PFSK-1 (cell line): ENCODE results near the gene DYNC1H1.

Source experiments
- FOXP2 ChIP-seq: optimal IDR thresholded peaks from 2 replicates; pipeline ENCODE3; 2011; ENCODE audit warnings: borderline replicate concordance, control low read depth, inconsistent platforms; ENCODE audit not compliant: insufficient read depth; ENCODE audit errors: extremely low read length, extremely low read depth
- POLR2AphosphoS5 ChIP-seq: IDR thresholded peaks from 2 replicates; pipeline ENCODE4 v1.6.1; 2012; ENCODE audit warnings: low read depth, mild to moderate bottlenecking, control low read depth, low read length, moderate library complexity
- SIN3A ChIP-seq: IDR thresholded peaks from 2 replicates; pipeline ENCODE4 v1.6.1; 2012; ENCODE audit warnings: mild to moderate bottlenecking, low read length, moderate library complexity, borderline replicate concordance; ENCODE audit not compliant: insufficient read depth
- TAF1 ChIP-seq: IDR thresholded peaks from 2 replicates; pipeline ENCODE4 v1.6.1; 2012; ENCODE audit warnings: low read length, control low read depth, borderline replicate concordance; ENCODE audit not compliant: insufficient read depth
- TF ChIP-seq, protein P1 (sequence below), 2 experiments: IDR thresholded peaks; 2 replicates each; pipeline versions ENCODE4 v1.6.1 to v1.8.0; 2011 to 2012; ENCODE audit warnings: low read depth in 2 of 2, low read length in 2 of 2, control low read depth in 1 of 2, inconsistent platforms in 1 of 2, mild to moderate bottlenecking in 1 of 2, moderate library complexity in 1 of 2; ENCODE audit not compliant: insufficient read depth in 1 of 2

DYNC1H1 gene

DNA sequence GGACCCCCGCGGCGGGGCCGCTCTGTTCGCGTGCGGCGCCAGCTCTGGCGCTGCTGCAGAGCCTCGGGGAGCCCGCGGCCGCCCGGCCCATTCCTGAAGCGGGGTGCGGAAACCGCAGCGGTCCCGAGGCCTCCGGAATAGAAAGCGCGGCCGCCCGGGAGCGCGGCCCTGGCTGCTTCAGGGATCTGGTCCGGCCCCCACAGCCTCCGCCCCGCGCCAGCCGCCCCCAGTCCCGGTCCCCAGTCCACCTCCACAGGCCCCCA lies 122.3 kb downstream of the DYNC1H1 start:
- TF ChIP-seq POLR2AphosphoS5 (no peak), SIN3A (no peak), TAF1 (no peak), FOXP2 (no peak)
- TF ChIP-seq, protein P1, sequence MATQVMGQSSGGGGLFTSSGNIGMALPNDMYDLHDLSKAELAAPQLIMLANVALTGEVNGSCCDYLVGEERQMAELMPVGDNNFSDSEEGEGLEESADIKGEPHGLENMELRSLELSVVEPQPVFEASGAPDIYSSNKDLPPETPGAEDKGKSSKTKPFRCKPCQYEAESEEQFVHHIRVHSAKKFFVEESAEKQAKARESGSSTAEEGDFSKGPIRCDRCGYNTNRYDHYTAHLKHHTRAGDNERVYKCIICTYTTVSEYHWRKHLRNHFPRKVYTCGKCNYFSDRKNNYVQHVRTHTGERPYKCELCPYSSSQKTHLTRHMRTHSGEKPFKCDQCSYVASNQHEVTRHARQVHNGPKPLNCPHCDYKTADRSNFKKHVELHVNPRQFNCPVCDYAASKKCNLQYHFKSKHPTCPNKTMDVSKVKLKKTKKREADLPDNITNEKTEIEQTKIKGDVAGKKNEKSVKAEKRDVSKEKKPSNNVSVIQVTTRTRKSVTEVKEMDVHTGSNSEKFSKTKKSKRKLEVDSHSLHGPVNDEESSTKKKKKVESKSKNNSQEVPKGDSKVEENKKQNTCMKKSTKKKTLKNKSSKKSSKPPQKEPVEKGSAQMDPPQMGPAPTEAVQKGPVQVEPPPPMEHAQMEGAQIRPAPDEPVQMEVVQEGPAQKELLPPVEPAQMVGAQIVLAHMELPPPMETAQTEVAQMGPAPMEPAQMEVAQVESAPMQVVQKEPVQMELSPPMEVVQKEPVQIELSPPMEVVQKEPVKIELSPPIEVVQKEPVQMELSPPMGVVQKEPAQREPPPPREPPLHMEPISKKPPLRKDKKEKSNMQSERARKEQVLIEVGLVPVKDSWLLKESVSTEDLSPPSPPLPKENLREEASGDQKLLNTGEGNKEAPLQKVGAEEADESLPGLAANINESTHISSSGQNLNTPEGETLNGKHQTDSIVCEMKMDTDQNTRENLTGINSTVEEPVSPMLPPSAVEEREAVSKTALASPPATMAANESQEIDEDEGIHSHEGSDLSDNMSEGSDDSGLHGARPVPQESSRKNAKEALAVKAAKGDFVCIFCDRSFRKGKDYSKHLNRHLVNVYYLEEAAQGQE (IDR thresholded peaks at IDR 0.05; ENCODE audit: insufficient read depth in 1 of 2, low read depth in 2 of 2, low read length in 2 of 2): no peak

DNA sequence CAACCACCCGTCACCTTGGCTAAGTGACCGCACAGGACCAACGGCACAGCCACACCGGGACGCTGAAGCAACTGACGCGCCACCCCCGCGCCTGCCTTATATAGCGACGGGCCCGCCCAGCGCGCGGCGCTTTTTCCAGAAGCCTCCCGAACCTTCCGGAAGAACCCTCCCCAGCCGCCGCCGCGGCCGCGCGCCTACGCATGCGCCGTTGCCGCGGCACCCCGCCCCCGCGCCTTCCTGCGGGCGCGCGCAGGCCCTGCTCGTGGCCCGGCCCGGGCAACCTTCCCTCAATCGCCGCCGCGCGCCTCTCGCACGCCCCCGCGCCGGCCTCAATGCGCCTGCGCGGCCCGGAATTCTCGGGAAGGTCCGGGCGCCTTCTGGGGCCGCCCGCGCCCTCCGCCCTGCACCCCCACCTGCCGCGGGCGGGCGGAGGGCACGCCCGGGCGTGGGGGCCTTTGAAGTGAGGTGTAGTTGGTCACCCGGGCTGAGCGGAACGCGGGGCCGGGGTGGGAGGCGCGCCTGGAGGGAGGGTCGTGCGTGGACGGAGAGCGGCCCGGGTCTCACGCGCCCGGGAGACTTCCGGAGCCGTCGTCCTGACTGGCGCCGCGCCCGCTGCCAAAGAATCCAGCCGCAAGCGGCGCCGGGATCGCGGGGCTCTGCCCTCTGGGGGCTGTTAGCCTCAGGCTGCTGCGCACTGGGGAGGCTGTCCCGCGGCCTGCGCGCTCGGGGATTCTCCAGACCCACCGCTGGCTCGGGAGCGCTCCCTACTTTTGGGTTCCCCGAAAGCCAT lies 122.8 kb downstream of the DYNC1H1 start, which contains the start of gene HSP90AA1:
TSS of gene HSP90AA1 (minus strand) at position 73 of the 790 bp plus-strand sequence. CDS start 666 bp downstream, outside the sequence.
- peak; percentile 91 for TF ChIP-seq POLR2AphosphoS5
- no peak for TF ChIP-seq FOXP2
- TF ChIP-seq TAF1: peak; percentile 67; the same call in 1 of the 2 replicates

DNA sequence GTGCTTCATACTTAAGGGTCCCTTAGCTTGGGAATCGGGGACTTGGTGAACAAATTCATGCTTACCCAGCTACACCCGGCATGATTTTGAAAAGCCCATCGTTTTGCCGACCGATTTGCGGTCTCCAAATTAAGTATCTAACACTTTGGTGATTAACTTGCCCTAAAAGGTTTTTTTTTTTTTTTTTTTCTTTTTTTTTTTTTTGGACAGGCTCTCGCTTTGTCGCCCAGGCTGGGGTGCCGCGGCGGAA lies 123.3 kb downstream of the DYNC1H1 start:
- TF ChIP-seq, protein P1 (IDR thresholded peaks at IDR 0.05; ENCODE audit: insufficient read depth in 1 of 2, low read depth in 2 of 2, low read length in 2 of 2): no peak
- TF ChIP-seq POLR2AphosphoS5: no peak
- no peak for TF ChIP-seq FOXP2
- TF ChIP-seq TAF1: no peak
- TF ChIP-seq SIN3A: no peak

DNA sequence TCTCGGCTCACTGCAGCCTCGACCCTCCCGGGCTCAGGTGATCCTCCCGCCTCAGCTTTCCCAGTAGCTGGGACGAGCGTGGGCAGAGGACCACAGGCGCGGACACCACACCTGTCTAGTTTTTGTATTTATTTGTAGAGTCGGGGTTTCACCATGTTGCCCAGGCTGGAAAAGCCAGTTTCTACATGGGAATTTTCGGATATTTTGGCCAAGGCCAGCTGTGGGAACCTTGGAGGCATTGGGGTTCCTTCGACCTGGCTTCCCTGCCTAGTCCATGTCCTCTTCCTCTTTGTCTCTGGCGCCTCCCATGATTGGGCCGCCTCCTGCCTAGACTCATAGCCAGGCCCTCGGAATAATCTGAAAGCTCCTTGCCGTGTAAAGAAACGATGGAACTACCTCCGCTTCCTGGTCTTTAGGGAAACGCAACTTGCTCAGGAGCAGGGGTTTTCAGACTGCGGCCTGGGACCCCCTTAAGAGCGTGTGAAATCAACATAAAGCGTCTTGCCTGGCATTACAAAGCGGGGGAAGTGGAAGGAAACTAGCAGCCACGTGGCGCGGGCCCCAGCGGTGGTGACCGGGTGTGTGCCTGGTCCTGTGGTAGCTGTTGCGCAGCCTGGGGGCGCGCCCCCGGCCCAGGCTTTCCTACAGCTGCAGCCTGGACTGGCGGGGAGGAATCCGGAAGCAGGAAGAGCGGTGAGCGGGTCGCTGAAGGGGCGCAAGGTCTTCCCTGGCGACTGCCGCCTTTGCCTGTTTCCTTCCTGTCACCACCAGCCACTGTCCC lies 123.8 kb downstream of the DYNC1H1 start:
- no peak for TF ChIP-seq SIN3A
- no peak for TF ChIP-seq POLR2AphosphoS5
- TF ChIP-seq FOXP2: no peak
- no peak for TF ChIP-seq TAF1
- TF ChIP-seq, protein P1 (IDR thresholded peaks at IDR 0.05; ENCODE audit: insufficient read depth in 1 of 2, low read depth in 2 of 2, low read length in 2 of 2): no peak

DNA sequence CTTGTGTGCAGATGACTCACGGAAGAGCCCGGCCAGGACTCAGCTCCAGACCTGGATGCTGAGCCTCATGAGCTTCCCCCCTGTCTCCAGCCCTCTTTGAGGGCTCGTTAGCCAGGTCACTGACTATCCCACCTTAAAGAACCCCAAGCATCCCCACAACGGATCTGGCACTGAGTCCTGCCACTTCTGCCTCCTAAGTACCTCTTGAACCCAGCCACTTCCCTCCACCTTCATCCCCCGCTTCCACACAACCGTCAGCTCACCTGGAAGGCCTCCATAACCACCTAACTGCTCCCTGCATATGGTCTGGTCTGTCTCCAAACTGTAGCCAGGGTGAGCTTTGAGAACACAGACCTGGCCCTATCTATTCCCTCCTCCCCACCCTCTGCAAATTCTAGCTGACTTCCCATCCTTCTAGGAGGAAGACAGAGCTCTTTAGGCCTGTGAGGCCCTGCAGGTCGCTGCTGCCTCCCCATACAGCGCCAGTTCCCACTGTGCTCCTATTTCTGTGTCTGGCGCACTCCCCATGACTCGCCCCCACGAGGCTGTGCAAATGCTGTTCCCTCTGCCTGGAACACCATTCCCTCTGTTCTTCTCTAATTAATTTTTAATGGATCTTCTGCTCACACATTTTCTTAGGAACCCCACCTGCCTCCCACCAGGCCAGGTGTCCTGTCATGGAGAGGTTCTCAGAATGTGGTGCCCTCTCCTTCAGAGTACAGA lies 125.4 kb downstream of the DYNC1H1 start:
- no peak for TF ChIP-seq TAF1
- no peak for TF ChIP-seq SIN3A
- TF ChIP-seq, protein P1 (IDR thresholded peaks at IDR 0.05; ENCODE audit: insufficient read depth in 1 of 2, low read depth in 2 of 2, low read length in 2 of 2): no peak
